GM19438 (cell line): ENCODE results near the gene P2RX1.

Source experiments
- ATAC-seq: cut with Tn5 transposase; IDR thresholded peaks from one replicate; pipeline ENCODE4 v1.9.1; 2021; ENCODE audit warnings: low read depth; ENCODE audit not compliant: unreplicated experiment

The P2RX1 gene

DNA sequence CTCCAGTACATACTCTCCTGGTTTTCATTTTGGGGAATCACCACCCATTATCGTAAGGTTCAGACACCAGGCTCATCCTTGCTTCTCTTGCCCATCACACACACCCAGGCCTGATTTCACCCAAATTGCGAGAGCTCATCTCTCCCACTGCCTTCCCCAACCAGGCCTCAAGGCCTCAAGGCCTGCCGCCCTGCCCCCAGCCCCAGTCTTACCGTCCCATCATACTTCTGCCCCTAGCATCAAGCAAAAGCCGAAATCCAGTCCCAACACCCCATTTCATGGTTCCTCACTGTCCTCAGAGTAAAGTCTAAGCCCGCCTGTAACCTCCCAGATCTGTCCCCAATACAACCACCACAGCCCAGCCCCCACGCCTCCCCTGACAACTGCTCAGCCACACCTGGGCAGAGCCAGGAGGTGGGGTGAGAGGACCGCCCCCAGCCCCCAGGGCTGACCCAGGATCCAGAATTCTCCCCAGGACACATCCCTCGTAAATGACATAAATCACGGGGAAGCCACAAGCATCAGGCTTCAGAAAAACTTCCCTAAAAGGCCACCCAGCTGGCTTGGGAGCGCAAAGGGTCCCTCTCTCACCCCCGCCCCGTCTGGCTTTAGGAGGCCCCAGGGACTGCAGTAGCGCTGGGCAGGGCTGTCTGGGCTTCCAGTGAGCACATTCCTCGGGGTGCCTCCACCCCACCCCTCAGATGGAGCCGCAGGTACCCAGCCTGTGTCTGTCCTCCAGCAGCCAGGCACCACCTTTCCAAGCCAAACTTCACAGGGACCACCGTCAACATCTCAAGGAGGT lies 9.6 kb upstream of the P2RX1 start:
- ATAC-seq = no peak

DNA sequence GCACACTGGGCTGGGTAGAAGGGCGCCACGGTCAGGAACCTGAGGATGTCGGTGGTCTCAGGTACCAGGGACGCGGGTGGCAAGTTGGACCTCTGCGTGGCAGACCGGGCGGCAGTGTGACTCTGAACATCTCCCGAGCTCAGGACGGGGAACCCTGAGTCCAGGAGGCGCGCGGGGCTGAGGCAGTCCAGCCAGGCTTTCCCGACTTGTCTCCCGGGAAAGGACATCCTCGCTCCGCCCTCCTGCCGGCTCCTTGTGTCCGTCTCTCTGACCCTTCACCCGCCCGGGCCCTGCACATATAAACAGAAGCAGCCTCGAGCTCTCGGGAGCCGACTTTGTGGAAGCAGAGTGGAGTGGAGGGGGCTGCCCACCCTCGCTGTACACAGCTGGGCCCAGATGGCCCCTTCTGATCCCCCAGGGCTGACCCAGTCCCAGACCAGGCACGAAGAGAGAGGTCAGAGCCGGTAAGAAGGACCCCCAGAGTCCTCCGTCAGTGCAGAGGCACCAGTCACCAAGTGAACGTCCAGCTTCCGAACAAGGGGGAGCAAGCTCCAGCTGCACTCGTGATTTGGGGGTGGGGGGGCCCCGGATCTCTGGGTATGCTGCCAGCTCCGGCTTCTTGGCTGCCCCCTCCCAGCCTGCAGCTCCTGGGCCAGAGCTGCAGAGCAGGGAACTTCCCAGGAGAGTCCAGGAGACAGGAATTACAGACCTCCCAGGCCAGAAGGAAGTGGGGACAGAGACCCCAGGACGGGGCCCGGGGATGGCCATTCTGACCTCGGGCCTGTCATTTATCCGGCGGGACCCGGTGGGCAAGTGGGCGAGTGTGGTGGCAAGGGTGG lies 8.5 kb upstream of the P2RX1 start:
- no peak for ATAC-seq

DNA sequence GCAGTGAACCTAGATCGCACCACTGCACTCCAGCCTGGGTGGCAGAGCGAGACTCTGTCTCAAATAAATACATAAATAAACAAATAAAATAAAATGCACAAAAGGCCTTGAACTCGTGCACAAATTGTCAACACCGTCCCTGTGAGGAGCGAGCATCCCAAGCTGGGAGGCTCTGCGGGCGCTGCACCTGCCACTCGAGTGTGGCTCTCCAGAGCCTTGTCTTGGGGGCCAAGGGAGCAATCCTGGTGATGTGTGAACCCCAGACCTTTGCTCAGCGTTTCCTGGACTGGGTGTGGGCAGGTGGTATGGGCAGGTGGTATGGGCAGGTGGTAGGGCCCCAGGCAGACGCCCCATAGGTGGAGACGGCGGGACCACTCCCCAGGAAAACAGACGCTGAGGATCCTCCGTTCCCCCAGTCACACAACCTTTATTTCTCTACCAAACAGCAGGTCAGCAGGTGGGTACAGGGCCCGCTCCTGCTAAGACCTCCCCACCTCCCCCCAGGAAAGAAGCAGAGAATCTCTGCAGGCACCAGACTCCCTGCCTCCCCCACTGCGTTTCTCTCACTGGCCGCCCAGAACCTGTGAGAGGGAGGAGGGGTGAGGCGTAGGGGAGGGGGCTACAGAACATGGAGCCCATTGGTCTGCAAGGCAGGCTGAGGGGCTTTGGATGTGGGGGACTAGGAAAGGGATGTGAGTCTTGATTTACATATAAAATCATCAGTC lies 7.4 kb upstream of the P2RX1 start:
- ATAC-seq = no peak

DNA sequence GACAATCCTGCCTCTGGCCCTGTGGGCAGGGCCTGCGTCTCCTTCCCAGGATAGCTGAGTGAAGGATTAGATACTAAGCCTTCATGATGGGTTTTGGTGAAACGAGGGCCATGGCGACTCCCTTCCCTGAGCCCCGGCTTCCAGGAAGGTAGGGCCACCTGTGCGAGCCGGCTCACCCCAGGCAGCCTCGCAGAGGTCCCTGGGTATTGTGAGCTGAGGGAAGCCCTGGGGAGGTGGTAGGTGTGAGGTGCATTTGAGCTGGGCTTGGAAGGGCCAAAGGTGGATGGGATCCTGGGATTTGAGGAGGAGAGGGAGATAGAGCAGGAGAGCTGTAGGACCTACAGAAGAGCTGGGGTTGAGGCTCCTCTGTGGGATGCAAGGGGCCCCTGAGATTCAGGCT lies 6.5 kb upstream of the P2RX1 start:
- ATAC-seq = no peak

DNA sequence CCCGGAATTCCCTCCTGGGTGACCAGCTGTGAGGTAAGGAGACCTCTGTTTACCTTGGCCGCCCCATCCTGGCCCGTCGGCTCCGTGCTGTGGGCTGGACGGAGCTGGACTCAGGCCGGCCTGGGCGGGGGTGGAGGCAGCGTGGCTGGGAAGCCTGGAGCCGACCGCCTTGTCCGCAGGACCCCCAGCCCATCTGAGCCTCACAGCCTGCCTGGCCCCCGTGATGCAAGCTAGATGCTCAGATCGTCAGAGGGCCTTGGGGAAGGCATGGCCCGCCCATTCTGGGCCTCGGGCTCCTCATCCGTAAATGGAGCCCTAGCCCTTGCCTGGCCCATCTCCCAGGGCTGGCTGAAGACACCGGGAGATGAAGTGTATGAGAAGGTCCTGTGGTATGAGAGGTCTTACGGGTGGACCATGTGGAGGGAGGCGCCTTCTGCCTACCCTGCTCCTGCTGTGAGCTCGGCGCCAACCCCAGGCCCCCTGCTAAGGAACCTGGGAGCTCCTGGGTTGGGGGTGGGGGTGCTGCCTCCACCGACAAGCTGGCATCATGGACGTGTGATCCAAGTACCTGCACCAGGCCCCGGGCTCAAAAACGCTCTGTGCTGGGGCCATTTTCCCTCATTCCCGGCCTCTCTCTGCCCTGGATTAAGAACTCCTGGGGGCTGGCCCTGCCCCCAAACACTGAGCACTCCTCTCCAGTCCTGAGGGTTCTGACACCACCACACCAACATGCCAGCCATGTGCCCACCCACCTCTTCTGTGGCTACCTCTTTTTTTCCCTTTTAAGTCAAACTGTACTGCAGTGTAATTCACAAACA lies 5.4 kb upstream of the P2RX1 start:
- ATAC-seq = no peak

DNA sequence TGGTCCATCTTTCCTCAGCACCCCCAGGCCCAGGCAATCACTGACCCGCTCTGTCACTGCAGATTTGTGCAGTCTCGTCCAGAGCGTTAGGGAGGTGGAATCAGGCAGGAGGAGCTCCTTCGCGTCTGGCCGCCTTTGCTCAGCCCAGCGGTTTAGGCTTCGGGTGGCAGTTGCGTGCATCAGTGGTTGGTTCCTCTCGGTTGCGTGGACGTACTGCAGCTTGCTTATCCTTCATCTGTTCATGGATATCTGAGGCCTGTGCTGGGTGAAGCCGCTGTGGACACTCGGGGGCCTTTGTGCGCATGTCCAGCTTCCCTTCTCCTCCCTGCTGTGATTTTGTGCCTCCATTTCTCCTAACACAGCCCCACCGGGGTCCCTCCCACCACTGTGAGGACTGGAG lies 4.7 kb upstream of the P2RX1 start:
- no peak for ATAC-seq

DNA sequence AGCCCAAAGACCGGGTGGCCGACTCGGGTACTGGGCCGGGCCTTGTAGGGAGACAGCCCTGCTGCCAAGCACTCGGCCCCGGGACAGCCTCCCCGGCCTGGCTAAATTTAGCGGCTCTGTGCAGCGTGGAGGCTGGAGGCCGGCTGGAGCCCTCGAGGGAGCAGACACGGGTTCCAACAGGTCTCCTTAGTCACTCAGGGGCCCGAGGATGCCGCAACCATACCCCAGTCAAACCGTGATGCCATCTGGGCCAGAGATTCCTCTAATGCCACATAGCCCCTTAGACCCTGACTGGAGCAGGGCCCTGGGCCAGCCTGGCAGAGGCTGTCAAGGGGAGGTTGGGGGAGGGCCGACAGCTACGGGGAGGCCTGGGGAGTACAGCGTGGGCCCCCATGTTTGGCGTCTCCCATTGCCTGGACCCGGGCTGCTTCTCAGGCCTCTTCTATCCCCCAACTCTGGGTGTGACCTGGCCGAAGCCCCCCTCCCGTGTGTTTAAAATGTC lies 2.9 kb upstream of the P2RX1 start:
- no peak for ATAC-seq

DNA sequence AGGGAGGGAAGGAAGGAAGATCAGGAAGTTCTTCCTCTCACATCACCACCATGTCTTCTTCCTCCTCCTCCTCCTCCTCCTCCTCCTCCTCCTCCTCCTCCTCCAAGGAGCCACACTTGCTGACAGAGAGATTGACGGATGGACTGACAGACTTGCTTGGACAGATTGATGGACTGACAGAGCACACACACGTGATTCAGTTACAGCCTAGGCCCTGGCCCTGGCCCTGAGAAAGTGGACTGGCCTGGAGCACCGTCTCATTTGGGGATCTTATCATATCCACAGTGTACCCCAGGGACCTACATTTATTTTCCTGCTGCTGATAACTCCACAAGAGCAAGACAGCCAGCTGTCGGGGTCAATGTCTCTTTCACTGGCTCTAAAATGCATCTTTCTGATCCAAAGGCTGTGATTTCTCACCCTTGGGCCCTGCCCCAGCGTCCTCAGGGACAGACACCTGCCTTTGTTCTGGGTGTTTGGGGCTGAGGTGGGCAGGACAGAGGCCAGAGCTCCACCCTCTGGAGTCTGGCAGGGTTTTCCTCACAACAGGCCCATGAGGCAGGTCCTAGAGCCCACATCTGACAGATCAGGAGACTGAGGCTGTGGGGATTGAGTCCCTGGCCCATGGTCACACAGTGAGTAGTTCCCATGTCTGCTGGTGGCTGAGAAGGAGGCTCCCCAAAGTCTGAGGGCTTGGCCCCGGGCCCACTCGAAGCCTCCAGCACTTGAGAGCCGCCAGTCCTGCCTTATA lies 2.3 kb upstream of the P2RX1 start:
- ATAC-seq = no peak

DNA sequence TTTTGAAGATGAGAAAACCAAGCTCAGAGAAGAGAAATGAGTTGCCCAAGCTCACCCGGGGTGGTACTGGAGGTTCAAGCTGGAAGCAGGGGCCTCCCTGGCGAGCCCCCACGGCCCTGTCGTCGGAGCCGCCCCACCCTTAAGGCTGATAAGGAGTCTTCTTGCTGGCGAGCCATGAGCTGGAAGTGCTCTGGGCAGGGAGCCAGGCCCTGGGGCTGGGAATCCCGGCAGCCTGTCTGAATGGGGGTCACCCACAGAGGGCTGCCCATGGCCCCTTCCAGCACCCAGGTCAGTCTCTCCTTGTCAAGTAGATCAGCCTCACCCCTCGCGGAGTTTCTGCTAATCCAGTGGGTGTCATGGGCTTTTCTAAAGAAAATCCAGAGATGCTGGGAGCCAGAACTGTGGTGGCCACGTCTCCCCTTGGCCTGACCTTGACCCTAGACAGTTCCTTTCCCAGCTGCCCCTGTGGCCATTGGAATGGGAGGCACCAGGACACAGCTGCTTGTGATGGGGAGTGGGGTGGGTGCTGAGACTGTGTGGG lies 1.2 kb upstream of the P2RX1 start:
- ATAC-seq = no peak

DNA sequence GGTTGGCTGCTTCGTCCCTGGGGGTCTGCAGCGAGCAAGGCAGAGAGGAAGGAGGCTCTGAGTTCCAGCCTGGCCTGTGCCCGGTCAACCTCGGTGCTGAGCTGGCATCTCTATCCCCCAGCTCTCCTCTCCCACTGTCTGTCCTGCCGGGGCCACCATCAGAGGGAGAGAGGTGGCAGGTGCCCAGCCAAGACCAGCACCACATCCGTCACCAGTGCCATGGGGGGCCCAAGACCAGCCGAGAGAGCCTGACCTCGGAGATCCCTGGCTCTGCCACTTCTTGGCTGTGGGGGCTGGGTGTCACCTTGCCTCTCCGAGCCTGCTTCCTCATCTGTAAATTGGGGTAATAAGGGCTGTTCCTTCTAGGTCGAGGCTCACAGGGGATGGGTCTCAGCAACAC lies 560 bp upstream of the P2RX1 start:
- no peak for ATAC-seq

DNA sequence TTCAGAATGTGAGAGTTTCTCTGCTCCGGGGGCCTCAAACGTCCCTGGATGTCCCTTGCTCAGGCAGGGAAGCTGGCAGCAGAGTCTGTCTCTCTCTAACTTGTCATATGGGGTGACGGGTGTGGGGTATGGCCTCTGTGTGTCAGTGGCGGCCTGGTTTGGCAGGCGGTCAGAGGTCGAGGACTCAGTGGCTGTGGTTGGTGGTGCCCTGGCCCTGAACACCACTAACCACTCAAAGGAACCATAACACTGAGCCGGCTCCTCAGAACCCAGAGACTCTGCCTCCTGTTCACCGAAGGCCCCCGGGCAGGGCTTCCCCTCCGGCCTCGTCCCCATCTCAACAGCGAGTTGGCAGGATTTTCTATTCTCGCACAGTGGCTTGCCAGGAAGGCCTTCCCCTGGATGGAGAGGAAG lies 677 bp downstream of the P2RX1 start:
- ATAC-seq = no peak

DNA sequence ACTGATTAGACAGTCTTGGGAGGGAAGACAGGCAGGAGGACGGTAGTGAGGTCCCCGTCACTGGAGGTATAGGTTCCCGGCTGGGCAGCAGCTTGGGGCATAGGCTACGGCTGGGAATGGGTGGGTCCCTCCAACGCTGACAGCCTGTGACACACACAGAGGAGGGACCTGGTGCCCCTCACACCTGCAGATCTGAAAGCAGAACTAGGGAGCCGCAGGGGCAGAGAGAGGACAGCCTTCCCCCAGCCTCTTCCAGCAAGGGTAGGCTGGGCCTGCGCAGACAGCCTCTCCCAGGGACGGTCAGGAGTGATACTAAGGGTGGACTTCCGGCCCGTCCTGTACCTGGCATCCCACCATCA lies 2.0 kb downstream of the P2RX1 start:
- ATAC-seq = peak; percentile 53

DNA sequence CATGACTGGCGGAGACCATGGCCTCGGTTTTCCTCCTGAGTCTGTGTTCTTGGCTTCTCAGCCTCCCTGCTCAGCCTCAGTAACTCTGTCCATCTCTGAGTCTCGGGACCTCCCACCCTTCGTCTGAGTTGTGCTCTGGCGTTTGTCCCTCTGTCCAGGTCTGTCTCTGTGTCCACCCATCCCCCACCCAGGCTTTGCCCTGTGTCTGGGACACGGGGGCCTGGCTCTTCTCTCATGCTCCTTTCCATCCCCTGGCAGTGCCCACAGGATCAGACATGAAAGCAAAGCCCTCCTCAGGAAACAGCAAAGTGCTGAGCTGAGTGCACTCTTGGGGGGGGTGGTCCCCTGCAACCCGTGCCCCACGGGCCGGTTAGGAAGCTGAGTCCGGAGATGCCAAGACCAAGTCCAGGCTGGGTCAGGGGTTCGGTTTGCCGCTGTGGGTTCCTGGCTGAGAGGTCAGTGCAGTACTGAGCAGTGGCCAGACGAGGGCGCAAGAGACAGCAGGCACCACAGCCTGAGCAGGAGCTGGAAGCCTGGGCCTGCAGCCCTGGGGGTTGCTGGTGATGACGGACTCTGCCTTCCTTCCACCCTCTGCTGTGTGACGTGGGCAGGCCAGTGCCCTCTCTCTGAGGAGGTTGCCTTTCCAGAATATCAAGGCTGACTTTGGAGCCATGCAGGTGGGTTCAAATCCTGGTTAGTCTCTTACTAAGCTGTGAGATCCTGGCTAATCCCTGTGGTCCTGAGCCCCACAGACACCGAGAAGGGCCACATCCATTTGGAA lies 2.5 kb downstream of the P2RX1 start:
- peak; percentile 39 for ATAC-seq

DNA sequence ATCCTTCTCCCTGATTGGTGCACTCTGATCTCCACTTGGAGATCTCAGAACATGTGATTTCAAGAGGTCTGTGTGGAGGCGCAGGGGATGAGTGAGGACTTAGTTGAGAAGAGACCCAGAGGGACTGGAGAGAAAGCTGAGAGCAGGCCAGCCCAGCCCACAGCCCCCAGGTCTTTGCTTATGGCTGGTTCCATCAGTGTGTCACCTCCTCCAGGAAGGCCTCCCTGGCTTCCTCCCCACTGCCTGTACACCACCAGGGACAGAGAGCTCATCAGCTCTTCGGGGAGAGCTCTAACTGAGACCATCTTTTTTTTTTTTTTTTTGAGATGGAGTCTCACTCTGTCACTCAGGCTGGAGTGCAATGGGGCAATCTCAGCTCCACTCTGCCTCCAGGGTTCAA lies 3.4 kb downstream of the P2RX1 start:
- no peak for ATAC-seq

DNA sequence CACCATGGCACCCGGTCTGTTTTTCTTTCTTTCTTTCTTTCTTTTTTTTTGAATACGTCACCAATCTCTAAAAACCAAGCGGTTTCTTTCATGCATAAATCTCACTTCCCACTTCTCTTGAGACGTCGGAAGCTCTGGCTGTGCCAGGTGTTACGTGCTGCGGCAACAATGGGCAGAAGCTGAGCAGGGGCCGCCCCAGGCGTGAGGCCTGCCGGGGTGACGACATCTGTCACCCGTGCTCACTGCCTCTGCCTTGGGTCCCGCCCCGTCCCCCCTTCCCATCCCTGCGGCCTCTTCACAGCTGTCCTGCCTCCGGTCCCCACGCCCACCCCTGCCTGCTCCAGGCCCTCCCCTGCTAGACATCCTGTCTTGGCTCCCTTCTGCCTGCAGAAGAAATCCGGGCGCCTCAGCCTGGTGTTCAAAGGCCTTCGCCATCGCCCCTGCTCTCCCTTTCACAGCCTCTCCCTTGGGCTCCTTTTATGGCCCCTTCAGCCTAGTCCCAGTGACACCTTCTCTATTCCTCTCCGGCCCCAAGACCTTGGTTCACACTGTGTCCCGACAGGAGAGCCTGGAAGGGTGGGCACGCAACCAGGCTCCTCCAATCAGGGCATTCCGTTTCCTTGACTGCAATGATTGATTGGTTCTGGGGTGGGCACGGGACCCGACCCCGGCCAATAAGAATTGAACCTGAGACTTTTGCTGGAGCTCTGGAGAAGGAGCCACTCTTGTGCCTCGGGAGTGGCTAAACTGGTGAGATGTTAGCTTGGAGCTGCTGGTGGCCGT lies 4.8 kb downstream of the P2RX1 start:
- ATAC-seq = peak; percentile 63

DNA sequence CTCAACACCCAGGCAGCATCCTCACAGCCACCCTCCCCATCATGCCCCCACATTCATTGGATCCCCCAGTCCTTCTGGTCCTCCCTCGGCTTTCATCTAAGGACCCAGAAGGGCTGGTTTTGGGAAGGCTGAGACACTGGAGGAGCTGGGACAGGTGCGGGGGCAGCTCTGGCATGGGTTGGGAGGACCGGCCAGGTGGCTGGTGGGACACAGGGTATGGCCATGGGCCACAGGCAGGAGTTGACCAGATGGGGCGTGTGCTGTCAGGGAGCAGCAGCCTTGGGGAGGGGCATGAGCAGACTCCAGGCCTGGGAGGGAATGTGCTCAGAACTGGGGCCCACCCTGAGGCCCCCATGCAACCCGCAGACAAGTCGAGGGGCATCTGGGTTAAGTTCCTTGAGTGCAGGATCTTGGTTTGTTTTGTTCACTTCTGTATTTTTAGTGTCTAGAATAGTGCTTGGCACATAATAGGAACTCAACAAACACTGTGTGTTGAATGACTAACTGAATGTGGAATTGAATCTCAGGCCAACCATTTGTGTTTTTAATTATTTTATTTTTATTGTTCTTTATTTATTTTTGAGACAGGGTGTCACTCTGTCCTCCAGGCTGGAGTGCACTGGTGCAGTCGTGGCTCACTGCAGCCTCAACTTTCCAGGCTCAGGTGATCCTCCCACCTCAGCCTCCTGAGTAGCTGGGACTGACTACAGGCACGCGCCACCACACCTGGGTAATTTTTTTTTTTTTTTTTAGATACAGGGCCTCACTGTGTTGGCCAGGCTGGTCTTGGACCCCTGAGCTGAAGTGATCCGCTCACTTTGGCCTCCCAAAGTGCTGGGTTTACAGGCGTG lies 5.6 kb downstream of the P2RX1 start:
- ATAC-seq = no peak

DNA sequence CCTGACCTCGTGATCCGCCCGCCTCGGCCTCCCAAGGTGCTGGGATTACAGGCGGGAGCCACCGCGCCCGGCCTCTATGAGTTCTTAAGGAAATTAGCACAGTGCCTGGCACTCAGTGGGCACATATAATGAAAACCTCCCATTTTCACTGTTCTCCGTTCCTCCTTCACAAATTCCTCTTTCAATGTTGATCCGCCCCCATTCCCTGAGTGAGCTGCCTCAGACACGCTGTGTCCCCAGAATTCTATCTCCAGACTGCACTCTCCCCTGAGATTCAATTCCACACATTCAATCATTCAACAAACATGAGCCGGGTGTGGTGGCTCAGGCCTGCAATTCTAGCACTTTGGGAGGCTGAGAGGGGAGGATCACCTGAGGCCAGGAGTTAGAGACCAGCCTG lies 7.0 kb downstream of the P2RX1 start:
- no peak for ATAC-seq
